ENCODE measurements around the gene DENND2D.
"Not testable (repeated sequence)": the region's sequence is repeated elsewhere in the genome, so short reads cannot be mapped to it uniquely, and the experiment has no call there.

Gene DENND2D

GRCh38 chr1:111221276-111221632 lies 20.8 kb upstream of the DENND2D start:
- no peak for DNase-seq

- no peak for DNase-seq
These were observed 19.9 kb upstream of the DENND2D start for GRCh38 chr1:111220302-111220890.

- no peak for DNase-seq
These were observed 19.3 kb upstream of the DENND2D start for GRCh38 chr1:111219557-111220286.

GRCh38 chr1:111218701-111219556 lies 18.5 kb upstream of the DENND2D start:
- no peak for DNase-seq

- no peak for DNase-seq
These were observed 16.9 kb upstream of the DENND2D start for GRCh38 chr1:111217183-111217910.

GRCh38 chr1:111216751-111217150 lies 16.3 kb upstream of the DENND2D start:
- DNase-seq: no peak

- DNase-seq: not testable (repeated sequence)
These were observed 14.8 kb upstream of the DENND2D start for GRCh38 chr1:111215285-111215684.

- DNase-seq: no peak
These were observed 14.4 kb upstream of the DENND2D start for GRCh38 chr1:111214884-111215283.

GRCh38 chr1:111214074-111214801 lies 13.8 kb upstream of the DENND2D start:
- no peak for DNase-seq

GRCh38 chr1:111213412-111213811 lies 13.0 kb upstream of the DENND2D start:
- no peak for DNase-seq

- DNase-seq: no peak
These were observed 12.3 kb upstream of the DENND2D start for GRCh38 chr1:111212634-111213335.

- no peak for DNase-seq
These were observed 11.5 kb upstream of the DENND2D start for GRCh38 chr1:111211921-111212320.

- no peak for DNase-seq
These were observed 9.2 kb upstream of the DENND2D start for GRCh38 chr1:111209622-111210021.

GRCh38 chr1:111208921-111209320 lies 8.5 kb upstream of the DENND2D start:
- peak; percentile 57 for DNase-seq

- no peak for DNase-seq
These were observed 5.2 kb upstream of the DENND2D start for GRCh38 chr1:111205714-111206050.

- no peak for DNase-seq
These were observed 4.7 kb upstream of the DENND2D start for GRCh38 chr1:111204983-111205713.

- DNase-seq: peak; percentile 91
These were observed 3.9 kb upstream of the DENND2D start for GRCh38 chr1:111204201-111204982.

GRCh38 chr1:111203681-111204200 lies 3.3 kb upstream of the DENND2D start:
- DNase-seq: peak; percentile 96

- DNase-seq: peak; percentile 62
These were observed 2.5 kb upstream of the DENND2D start for GRCh38 chr1:111202707-111203623.

Data from DMS53 (cell line).